HL-60 (cell line): ENCODE data around the gene WWOX.

Experiments used
- CTCF ChIP-seq: IDR thresholded peaks from one replicate; pipeline ENCODE4 v1.5.1; 2011; ENCODE audit warnings: low read length, control low read depth, inconsistent platforms; ENCODE audit not compliant: insufficient read depth
- GABPA ChIP-seq: IDR thresholded peaks from 2 replicates; pipeline ENCODE4 v1.6.1; 2012; ENCODE audit warnings: low read depth
- POLR2AphosphoS5 ChIP-seq: IDR thresholded peaks from 2 replicates; pipeline ENCODE4 v1.6.1; 2012; ENCODE audit warnings: low read depth
- REST ChIP-seq: IDR thresholded peaks from 2 replicates; pipeline ENCODE4 v1.6.1; 2012; ENCODE audit warnings: low read depth; ENCODE audit not compliant: insufficient replicate concordance

GRCh38 chr16:79100447-79100846 is 1001.0 kb downstream of the WWOX start:
- TF ChIP-seq CTCF (no peak), POLR2AphosphoS5 (no peak), GABPA (no peak), REST (no peak)
